NOMO-1 treated with DMSO at 0.1 percent for 48 hours (cell line): Measurements from ENCODE around the gene MARCHF11.

ENCODE experiments used
- DNase-seq: peaks from one replicate; lab custom pipeline; 2025; ENCODE audit not compliant: unreplicated experiment; lab: John Stamatoyannopoulos, UW

Gene MARCHF11, protein sequence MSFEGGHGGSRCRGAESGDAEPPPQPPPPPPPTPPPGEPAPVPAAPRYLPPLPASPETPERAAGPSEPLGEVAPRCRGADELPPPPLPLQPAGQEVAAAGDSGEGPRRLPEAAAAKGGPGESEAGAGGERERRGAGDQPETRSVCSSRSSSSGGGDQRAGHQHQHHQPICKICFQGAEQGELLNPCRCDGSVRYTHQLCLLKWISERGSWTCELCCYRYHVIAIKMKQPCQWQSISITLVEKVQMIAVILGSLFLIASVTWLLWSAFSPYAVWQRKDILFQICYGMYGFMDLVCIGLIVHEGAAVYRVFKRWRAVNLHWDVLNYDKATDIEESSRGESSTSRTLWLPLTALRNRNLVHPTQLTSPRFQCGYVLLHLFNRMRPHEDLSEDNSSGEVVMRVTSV

DNA sequence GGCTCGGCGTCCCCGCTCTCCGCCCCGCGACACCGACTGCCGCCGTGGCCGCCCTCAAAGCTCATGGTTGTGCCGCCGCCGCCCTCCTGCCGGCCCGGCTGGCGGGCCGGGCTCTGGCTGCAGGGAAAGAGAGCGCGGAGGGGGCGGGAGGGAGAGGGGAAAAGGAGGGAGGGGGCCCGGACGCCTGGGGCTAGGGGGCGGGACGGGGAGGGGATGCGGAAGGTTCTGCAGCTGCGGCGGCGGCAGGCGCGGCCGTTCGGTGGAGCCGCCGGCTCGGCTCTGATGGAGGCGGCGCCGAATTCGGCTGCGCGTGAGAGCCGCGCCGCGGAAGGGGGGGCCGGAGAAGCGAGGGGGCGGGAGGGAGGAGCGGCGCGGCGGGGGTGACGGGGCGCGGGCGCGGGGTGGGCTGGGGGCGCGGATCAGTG lies at the start of gene MARCHF11:
MARCHF11 (minus strand) TSS at position 281 of the 425 bp plus-strand sequence; CDS start at position 65, 216 bp downstream.
- no peak for DNase-seq

GRCh38 chr5:16225927-16226326 lies 46.3 kb upstream of the MARCHF11 start:
- no peak for DNase-seq

- DNase-seq = no peak
Observed at GRCh38 chr5:16192311-16192710, 12.7 kb upstream of the MARCHF11 start.

GRCh38 chr5:16180789-16181082 lies 1.1 kb upstream of the MARCHF11 start:
- no peak for DNase-seq

DNA sequence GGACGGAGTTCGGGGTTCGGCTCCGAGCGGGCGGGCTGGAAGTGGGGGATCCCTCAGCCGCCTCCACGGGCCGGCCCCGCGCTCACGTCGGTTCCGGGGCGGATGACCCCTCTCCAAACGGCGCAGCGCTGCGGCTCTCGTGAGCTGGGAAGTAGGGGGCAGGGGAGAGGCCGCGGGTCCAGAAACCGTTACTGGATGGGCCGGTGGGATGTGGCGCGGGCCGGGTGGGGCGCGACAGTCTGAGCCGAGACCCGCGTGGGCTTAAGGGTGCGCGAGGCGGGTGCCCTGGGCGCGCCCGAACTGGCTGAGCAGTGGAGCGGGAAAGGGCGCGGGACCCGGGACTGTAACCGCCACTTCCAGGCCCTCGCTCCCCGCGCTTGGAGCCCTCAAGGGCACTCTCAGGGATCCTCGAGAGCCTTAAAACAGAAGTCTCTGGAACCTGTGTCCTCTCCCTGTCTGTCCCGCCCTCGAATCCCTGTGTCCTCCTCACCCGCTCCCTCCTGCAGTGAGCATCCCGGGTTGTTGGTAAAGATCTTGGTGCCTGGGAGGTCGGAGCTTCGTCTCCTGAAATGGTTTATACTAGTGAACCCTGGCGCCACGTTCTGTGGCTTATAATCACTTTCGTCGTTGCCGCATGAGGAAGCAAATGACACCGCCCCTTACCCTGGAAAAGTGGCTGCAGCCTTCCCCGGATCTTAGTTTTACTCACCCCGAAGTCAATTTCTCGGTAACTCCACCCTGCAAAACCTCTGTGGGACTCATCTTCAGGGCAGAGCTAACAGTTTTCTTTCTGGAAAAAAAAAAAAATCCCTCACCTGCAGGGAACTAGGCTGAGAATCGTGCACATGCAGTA lies 571 bp upstream of the MARCHF11 start:
- DNase-seq = no peak

DNA sequence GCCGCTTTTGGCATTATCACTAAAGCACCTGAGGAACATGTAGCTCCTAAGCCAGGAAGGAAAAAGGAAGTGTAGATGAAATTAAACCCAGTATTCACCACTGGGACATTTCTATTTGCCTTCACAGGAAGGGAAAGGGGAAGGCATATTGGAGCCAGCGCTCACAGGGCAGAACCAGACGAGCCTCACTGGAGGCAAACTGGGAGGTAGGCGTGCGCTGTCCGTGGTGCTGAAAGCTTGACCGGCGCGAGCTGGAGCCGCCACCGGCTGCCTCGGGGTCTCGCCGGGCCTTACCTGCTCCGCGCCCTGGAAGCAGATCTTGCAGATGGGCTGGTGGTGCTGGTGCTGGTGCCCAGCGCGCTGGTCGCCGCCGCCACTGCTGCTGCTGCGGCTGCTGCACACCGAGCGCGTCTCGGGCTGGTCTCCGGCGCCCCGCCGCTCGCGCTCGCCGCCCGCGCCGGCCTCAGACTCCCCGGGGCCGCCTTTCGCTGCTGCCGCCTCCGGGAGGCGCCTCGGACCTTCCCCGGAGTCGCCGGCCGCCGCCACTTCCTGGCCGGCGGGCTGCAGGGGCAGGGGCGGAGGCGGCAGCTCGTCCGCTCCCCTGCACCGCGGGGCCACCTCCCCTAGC lies 732 bp downstream of the MARCHF11 start:
- no peak for DNase-seq

GRCh38 chr5:16169550-16169949 lies 10.0 kb downstream of the MARCHF11 start:
- DNase-seq = no peak

- DNase-seq = peak; percentile 83
Observed at GRCh38 chr5:16160706-16161105, 18.9 kb downstream of the MARCHF11 start.

DNA sequence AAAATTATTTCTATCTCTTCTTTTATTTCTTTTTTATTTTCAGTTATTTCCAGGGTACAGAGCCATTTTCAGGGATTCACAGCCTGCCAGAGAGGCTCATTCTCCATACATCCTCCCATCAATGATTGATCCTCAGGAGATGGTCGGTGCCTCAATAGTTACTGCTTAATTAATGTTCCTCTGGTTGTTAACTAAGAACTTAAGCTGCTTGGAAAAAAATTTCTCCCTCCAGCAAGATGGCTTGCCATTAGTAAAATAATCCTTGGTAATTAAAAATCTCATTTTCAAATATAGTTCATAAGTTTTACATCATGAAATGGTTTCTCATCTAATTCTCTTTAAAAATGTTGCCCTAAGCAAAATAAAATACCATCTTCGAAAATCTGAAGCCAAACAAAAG lies 20.0 kb downstream of the MARCHF11 start:
- DNase-seq = no peak

GRCh38 chr5:16156152-16156551 lies 23.4 kb downstream of the MARCHF11 start:
- no peak for DNase-seq

DNA sequence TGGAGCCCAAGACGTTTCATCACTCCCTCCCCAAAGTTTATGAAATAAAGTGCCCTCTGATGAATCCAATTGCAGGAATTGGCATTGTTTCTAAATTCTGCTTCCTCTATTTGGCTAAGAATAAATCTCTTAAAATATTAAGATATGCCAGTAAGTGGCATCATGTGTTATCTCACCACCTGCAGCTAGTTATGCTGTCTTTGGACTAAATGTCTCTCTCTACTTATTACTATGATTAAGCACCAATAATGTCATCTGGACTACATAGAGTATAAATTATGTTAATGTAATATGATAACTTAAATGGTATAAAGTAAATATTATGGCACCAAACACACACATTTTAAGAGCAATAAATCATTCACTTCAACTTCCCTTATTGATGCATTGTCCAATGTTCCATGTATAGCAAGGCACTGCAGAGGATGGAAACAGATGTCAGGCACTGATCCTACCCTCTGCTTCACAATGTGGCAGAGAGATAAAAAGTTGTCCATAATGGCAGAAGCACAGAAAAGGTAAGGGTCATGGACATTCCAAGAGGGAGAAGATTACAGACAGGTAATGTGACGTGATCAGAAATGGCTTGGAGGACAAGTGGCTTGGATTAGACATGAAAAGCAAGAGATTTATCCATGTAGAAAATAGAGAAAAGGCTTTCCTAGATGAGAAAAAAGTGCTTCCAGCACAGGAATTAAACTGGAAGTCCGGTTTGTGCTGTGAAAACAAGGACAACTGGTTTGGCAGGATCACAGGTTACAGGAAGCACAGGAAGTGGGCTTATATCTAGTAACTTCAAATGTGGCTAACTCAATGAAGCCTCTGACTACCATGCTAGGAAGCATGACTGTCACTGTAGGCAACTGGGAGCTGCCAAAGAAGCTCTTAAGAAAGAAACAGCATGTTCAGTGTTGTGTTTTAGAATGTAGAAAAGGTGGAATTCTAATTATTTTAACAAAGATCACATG lies 26.7 kb downstream of the MARCHF11 start:
- no peak for DNase-seq

GRCh38 chr5:16149621-16150020 lies 30.0 kb downstream of the MARCHF11 start:
- no peak for DNase-seq

GRCh38 chr5:16147179-16147900 lies 32.3 kb downstream of the MARCHF11 start:
- no peak for DNase-seq

GRCh38 chr5:16144416-16144815 lies 35.2 kb downstream of the MARCHF11 start:
- no peak for DNase-seq

- no peak for DNase-seq
Observed at GRCh38 chr5:16143361-16144049, 36.1 kb downstream of the MARCHF11 start.

- no peak for DNase-seq
Observed at GRCh38 chr5:16140944-16141343, 38.6 kb downstream of the MARCHF11 start.

DNA sequence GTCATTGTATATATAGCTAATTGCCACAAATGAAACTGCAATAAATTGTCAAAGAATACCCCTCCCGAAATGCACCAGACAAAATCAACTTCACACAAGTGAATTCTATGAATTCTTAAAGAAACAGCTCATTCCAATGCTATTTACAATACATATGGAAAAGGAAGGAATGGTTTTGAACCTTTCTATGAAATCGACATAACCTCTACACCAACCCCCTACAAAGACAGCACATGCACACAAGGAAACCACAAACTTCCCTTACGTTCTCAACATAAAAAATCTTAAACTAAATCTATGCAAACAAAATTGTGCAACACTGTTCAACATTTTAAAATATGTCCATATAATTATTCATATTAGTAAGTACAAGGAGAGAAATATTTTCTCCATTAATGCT lies 39.2 kb downstream of the MARCHF11 start:
- DNase-seq = no peak

GRCh38 chr5:16137177-16137576 lies 42.4 kb downstream of the MARCHF11 start:
- no peak for DNase-seq

DNA sequence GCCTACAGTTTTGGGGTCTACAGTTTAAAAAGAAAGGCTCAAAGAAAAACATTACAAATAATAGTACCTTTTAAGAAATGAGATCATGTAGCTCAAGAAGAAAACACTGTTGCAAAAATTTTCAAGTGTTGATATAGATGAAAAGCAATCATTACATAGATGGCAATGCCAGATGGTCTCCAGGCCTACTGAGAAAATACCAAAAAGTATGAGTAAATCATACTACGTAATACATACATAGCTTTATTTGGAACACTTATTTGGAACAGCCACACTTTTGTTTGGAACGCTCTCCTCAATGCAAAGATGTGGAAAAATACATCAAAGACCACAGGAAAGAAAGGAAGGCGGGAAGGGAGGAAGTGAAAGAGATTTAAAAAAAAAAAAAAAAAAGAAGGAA lies 44.1 kb downstream of the MARCHF11 start:
- DNase-seq = no peak
